Keratinocyte (primary cell): ENCODE data around the gene SDK1.

Experiments
- CTCF ChIP-seq, 3 experiments: IDR thresholded peaks in 1 of 3; conservative IDR thresholded peaks in 1 of 3; optimal IDR thresholded peaks in 1 of 3; 2 replicates in 2 of 3; 3 replicates in 1 of 3; pipeline versions ENCODE3 to v1.5.1; 2011; ENCODE audit warnings: low read length in 3 of 3, mild to moderate bottlenecking in 3 of 3, moderate library complexity in 2 of 3, control low read depth in 1 of 3, inconsistent platforms in 1 of 3; ENCODE audit not compliant: insufficient read depth in 2 of 3; ENCODE audit errors: extremely low read depth in 1 of 3
- EZH2 ChIP-seq: IDR thresholded peaks from one replicate; pipeline ENCODE4 v1.6.1; 2012; ENCODE audit warnings: inconsistent platforms, mild to moderate bottlenecking, low read length, moderate library complexity

- TF ChIP-seq CTCF (optimal IDR thresholded peaks at IDR 0.05 in 1 of 3, IDR thresholded peaks at IDR 0.05 in 1 of 3, conservative IDR thresholded peaks at IDR 0.05 in 1 of 3; ENCODE audit: extremely low read depth in 1 of 3, insufficient read depth in 2 of 3, low read length in 3 of 3) (no peak), EZH2 (no peak)
These were observed 347.2 kb downstream of the SDK1 start for GRCh38 chr7:3648276-3648675.
